ENCODE data around the gene GRSF1. TPM values are rescaled to one million over a fixed set of nuclear protein-coding genes. Genes with fewer than 3 reads are reported as not detected.

Gene GRSF1
- total and polyA plus RNA-seq, 2 of the 13 experiments (the other 11 are each of a cell fraction or from before 2014, with no cell fraction given) = 66.5 to 103 TPM

DNA sequence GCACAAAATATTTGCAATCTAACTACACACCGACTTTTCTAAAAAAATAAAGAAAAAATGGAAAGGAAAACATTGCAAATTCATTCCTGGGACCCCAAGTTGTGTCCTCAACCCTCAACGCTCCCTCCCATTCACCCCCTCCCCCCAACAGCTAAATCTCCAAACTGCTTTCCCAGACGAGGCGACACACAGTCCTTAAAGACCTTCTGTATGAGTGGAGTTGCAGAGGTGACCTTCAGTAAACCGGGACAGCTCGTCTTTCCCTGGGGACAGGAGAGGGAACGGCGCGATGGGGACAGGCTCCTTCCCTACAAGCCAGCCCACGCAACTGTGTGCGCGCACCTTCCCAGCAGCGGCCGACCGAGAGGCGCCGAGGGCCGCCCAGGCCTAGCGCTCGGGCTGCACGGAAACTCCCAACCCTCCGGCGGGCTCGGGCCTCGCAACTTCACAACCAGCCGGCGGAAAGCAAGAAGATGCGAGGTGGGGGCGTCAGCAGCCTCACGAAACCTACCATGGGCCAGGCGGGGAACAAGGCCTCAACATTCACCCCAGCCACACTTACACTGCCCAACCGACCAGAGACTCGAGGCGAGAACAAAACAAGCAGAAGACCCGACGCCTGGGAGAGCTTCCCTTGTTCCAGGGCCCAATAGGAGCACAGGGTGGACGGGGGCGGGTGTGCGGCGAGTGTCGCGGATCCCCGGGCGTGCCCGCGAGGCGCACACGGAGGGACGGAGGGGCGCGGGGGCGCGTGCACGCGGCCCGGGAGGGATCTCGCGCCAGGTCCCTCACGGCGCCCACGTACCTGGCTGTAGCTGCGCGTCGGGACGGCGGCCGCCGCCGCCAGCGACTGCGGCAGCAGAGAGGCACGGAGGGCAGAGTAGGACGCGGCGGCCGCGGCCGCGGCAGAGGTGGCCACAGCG, 763 bp downstream of the GRSF1 start (continued):
- TF ChIP-seq, protein P1, sequence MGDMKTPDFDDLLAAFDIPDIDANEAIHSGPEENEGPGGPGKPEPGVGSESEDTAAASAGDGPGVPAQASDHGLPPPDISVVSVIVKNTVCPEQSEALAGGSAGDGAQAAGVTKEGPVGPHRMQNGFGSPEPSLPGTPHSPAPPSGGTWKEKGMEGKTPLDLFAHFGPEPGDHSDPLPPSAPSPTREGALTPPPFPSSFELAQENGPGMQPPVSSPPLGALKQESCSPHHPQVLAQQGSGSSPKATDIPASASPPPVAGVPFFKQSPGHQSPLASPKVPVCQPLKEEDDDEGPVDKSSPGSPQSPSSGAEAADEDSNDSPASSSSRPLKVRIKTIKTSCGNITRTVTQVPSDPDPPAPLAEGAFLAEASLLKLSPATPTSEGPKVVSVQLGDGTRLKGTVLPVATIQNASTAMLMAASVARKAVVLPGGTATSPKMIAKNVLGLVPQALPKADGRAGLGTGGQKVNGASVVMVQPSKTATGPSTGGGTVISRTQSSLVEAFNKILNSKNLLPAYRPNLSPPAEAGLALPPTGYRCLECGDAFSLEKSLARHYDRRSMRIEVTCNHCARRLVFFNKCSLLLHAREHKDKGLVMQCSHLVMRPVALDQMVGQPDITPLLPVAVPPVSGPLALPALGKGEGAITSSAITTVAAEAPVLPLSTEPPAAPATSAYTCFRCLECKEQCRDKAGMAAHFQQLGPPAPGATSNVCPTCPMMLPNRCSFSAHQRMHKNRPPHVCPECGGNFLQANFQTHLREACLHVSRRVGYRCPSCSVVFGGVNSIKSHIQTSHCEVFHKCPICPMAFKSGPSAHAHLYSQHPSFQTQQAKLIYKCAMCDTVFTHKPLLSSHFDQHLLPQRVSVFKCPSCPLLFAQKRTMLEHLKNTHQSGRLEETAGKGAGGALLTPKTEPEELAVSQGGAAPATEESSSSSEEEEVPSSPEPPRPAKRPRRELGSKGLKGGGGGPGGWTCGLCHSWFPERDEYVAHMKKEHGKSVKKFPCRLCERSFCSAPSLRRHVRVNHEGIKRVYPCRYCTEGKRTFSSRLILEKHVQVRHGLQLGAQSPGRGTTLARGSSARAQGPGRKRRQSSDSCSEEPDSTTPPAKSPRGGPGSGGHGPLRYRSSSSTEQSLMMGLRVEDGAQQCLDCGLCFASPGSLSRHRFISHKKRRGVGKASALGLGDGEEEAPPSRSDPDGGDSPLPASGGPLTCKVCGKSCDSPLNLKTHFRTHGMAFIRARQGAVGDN (CRISPR knock-in tag; IDR thresholded peaks at IDR 0.05) = peak; percentile 75
- TF ChIP-seq IKZF4 (CRISPR knock-in tag; IDR thresholded peaks at IDR 0.05; ENCODE audit: borderline replicate concordance, low read depth, not compliant biosample characterization) (peak; percentile 76), TAF15 (IDR thresholded peaks at IDR 0.05; ENCODE audit: low read depth, low read length, poor library complexity, severe bottlenecking) (no peak), ZMAT3 (CRISPR knock-in tag; conservative IDR thresholded peaks at IDR 0.05) (peak; percentile 68; the same call in 1 of the 2 replicates), ZFP90 (CRISPR knock-in tag; IDR thresholded peaks at IDR 0.05; ENCODE audit: borderline replicate concordance) (no peak), GZF1 (CRISPR knock-in tag; IDR thresholded peaks at IDR 0.05) (no peak; the same call in 1 of the 2 replicates), ZFP36L2 (CRISPR knock-in tag; IDR thresholded peaks at IDR 0.05) (no peak), MLLT10 (CRISPR knock-in tag; IDR thresholded peaks at IDR 0.05) (no peak), PTBP1 (IDR thresholded peaks at IDR 0.05; ENCODE audit: low read depth, low read length, poor library complexity, severe bottlenecking) (no peak), ZNF446 (CRISPR knock-in tag; IDR thresholded peaks at IDR 0.05) (no peak), ZNF772 (CRISPR knock-in tag; IDR thresholded peaks at IDR 0.05) (peak; percentile 77; the same call in 1 of the 2 replicates), ZNF33A (CRISPR knock-in tag; IDR thresholded peaks at IDR 0.05; ENCODE audit: borderline replicate concordance) (no peak), NCOA1 (CRISPR knock-in tag; IDR thresholded peaks at IDR 0.05) (no peak), ZNF224 (CRISPR knock-in tag; IDR thresholded peaks at IDR 0.05) (no peak), CREM (IDR thresholded peaks at IDR 0.05) (no peak), CREM (CRISPR knock-in tag; IDR thresholded peaks at IDR 0.05) (no peak), SRY (CRISPR knock-in tag; IDR thresholded peaks at IDR 0.05) (0 out of 2 replicates have a peak, but pooled peaks have one; percentile 58)
- TF ChIP-seq, protein P2, sequence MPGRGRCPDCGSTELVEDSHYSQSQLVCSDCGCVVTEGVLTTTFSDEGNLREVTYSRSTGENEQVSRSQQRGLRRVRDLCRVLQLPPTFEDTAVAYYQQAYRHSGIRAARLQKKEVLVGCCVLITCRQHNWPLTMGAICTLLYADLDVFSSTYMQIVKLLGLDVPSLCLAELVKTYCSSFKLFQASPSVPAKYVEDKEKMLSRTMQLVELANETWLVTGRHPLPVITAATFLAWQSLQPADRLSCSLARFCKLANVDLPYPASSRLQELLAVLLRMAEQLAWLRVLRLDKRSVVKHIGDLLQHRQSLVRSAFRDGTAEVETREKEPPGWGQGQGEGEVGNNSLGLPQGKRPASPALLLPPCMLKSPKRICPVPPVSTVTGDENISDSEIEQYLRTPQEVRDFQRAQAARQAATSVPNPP (CRISPR knock-in tag; IDR thresholded peaks at IDR 0.05) = 0 out of 2 replicates have a peak, but pooled peaks have one; percentile 14
- TF ChIP-seq, protein P3, sequence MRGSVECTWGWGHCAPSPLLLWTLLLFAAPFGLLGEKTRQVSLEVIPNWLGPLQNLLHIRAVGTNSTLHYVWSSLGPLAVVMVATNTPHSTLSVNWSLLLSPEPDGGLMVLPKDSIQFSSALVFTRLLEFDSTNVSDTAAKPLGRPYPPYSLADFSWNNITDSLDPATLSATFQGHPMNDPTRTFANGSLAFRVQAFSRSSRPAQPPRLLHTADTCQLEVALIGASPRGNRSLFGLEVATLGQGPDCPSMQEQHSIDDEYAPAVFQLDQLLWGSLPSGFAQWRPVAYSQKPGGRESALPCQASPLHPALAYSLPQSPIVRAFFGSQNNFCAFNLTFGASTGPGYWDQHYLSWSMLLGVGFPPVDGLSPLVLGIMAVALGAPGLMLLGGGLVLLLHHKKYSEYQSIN (CRISPR knock-in tag; IDR thresholded peaks at IDR 0.05; ENCODE audit: borderline replicate concordance) = no peak
